Glutamatergic neuron (in vitro differentiated cells): ENCODE results near the gene COL25A1. TPM values are rescaled to one million over a fixed set of nuclear protein-coding genes. Genes with fewer than 3 reads are reported as not detected.
"Not testable (repeated sequence)": the region's sequence is repeated elsewhere in the genome, so short reads cannot be mapped to it uniquely, and the experiment has no call there.

Experiments
- DNase-seq: peaks from one replicate; pipeline ENCODE4 v3.0.0; 2022
- H3K27ac Mint-ChIP-seq: one replicate; pipeline ENCODE4 v1.8.0; 2020; ENCODE audit warnings: mild to moderate bottlenecking, mixed read lengths, inconsistent platforms; ENCODE audit not compliant: unreplicated experiment
- H3K27me3 Mint-ChIP-seq: one replicate; pipeline ENCODE4 v1.8.0; 2020; ENCODE audit warnings: mild to moderate bottlenecking, moderate library complexity, mixed read lengths, inconsistent platforms; ENCODE audit not compliant: unreplicated experiment
- H3K36me3 Mint-ChIP-seq: one replicate; pipeline ENCODE4 v1.8.0; 2020; ENCODE audit warnings: mild to moderate bottlenecking, mixed read lengths, inconsistent platforms; ENCODE audit not compliant: unreplicated experiment
- H3K4me1 Mint-ChIP-seq: one replicate; pipeline ENCODE4 v1.8.0; 2020; ENCODE audit warnings: mild to moderate bottlenecking, low read depth, mixed read lengths, inconsistent platforms; ENCODE audit not compliant: unreplicated experiment
- H3K4me3 Mint-ChIP-seq: one replicate; pipeline ENCODE4 v1.8.0; 2020; ENCODE audit warnings: mild to moderate bottlenecking, mixed read lengths, inconsistent platforms; ENCODE audit not compliant: unreplicated experiment
- H3K9me3 Mint-ChIP-seq: one replicate; pipeline ENCODE4 v1.8.0; 2020; ENCODE audit warnings: mild to moderate bottlenecking, moderate library complexity, mixed read lengths, inconsistent platforms; ENCODE audit not compliant: unreplicated experiment
- total RNA-seq: library from RNA; stranded (reverse); fragmentation: NEBNext Ultra II Directional; extraction: Animal tissue kit (Norgen Biotek cat#: 25700); gene quantifications from one replicate; pipeline ENCODE4 v1.2.1, GENCODE V29; 2021; ENCODE audit not compliant: unreplicated experiment
- TF ChIP-seq, protein P1 (sequence below): fragments of 200-600 bp; sonication (generic); IDR thresholded peaks from one replicate; pipeline ENCODE4 v1.5.0; 2021; ENCODE audit not compliant: partially characterized antibody, unreplicated experiment

The COL25A1 gene
- total RNA-seq, 1 donor from 2014 or later: 1.1 TPM

DNA sequence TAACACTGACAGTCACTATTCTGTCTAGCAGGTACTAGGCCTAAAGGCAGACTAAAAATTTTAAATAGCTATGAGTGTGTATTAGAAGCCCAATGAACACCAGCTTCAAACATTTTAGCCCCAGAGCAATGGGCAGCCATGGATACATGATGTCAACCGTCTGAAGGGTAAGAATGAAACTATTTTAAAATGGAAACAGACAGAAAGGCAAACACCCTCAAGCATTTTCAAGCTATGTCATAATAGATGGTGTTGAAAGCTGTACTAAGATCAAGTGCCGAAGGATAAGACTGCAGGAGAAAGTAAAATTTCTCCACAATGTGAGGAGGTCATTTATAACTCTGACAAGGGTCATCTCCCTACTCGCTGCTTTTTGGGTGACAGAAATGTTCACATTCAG, 225.0 kb downstream of the COL25A1 start:
- no peak for DNase-seq
- no peaks in the 10 kb centered on the region for H3K9me3 Mint-ChIP-seq
- no peak overlapping the region for H3K27ac Mint-ChIP-seq
- H3K4me3 Mint-ChIP-seq: no peak overlapping the region
- no peaks in the 10 kb centered on the region for H3K4me1 Mint-ChIP-seq
- no peaks in the 10 kb centered on the region for H3K36me3 Mint-ChIP-seq
- H3K27me3 Mint-ChIP-seq: no peaks in the 10 kb centered on the region
- TF ChIP-seq, protein P1, sequence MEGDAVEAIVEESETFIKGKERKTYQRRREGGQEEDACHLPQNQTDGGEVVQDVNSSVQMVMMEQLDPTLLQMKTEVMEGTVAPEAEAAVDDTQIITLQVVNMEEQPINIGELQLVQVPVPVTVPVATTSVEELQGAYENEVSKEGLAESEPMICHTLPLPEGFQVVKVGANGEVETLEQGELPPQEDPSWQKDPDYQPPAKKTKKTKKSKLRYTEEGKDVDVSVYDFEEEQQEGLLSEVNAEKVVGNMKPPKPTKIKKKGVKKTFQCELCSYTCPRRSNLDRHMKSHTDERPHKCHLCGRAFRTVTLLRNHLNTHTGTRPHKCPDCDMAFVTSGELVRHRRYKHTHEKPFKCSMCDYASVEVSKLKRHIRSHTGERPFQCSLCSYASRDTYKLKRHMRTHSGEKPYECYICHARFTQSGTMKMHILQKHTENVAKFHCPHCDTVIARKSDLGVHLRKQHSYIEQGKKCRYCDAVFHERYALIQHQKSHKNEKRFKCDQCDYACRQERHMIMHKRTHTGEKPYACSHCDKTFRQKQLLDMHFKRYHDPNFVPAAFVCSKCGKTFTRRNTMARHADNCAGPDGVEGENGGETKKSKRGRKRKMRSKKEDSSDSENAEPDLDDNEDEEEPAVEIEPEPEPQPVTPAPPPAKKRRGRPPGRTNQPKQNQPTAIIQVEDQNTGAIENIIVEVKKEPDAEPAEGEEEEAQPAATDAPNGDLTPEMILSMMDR: no peak

DNA sequence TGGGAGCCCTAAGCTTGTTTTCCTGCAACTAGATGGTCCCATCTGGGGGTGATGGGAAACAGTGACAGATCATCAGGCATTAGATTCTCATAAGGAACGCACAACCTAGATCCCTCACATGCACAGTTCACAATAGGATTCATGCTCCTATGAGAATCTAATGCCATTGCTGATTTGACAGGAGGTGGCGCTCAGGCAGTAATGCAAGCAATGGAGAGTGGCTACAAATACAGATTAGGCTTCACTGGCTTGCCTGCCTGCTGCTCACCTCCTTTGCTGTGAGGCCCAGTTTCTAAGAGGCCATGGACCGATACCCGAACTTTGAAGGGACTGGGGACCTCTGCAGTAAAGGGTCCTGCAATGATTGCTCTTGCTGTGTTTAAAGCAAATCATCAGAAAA, 225.7 kb downstream of the COL25A1 start:
- not testable (repeated sequence) for H3K9me3 Mint-ChIP-seq

DNA sequence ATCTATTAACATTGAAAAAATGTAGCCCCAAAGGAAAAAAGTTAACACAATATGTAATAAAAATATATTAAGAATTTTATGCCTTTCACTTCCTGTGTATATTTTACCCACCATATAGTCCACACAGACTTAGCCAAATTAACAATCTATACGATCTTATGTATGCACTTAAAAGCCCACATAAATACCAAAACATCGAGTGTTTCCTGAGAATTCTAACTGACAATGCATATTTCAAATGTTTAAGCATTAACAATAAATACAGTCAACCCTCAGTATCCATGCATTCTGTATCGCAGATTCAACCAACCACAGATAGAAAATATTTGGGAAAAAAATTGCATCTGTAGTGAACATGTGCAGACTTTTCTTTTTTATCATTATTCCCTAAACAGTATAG, 226.8 kb downstream of the COL25A1 start:
- DNase-seq: no peak
- TF ChIP-seq, protein P1: no peak
- Mint-ChIP-seq H3K9me3 (no peaks in the 10 kb centered on the region), H3K4me3 (no peak overlapping the region), H3K36me3 (no peaks in the 10 kb centered on the region), H3K4me1 (no peaks in the 10 kb centered on the region), H3K27me3 (no peaks in the 10 kb centered on the region), H3K27ac (no peak overlapping the region)

More for the DNA sequence above, 225.7 kb downstream of the COL25A1 start:
- H3K4me1 Mint-ChIP-seq, H3K27me3 Mint-ChIP-seq, DNase-seq, H3K27ac Mint-ChIP-seq, H3K36me3 Mint-ChIP-seq, H3K4me3 Mint-ChIP-seq: not testable (repeated sequence)

DNA sequence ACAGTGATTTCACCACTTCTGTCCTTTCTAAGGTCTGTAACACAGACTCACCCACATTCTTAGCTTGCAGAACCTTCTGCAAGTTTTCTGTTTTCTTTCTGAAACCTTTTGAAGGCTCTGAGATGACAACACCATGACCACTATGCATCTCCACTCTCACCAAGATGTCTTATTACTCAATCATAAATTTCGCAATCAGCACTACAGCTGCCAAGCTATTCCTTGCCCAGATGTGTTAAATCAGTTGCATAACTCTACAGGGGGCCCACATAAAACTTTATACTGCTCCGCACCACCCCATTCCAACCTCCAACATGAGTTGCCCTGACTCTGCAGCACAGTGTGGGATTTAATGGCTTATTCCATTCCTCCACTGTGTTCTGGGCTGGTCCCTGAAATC, 229.9 kb downstream of the COL25A1 start:
- TF ChIP-seq, protein P1: no peak
- Mint-ChIP-seq H3K9me3 (no peaks in the 10 kb centered on the region), H3K27me3 (no peaks in the 10 kb centered on the region), H3K4me3 (no peak overlapping the region), H3K36me3 (no peaks in the 10 kb centered on the region), H3K27ac (no peak overlapping the region), H3K4me1 (no peaks in the 10 kb centered on the region)
- no peak for DNase-seq

DNA sequence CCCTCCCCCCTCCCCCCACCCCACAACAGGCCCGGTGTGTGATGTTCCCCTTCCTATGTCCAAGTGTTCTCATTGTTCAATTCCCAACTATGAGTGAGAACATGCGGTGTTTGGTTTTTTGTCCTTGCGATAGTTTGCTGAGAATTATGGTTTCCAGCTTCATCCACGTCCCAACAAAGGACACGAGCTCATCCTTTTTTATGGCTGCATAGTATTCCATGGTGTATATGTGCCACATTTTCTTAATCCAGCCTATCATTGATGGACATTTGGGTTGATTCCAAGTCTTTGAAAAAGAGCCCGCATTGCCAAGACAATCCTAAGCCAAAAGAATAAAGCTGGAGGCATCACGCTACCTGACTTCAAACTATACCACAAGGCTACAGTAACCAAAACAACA, 231.8 kb downstream of the COL25A1 start:
- not testable (repeated sequence) for H3K27me3 Mint-ChIP-seq, H3K36me3 Mint-ChIP-seq, DNase-seq, H3K4me1 Mint-ChIP-seq, H3K4me3 Mint-ChIP-seq, H3K27ac Mint-ChIP-seq, H3K9me3 Mint-ChIP-seq

DNA sequence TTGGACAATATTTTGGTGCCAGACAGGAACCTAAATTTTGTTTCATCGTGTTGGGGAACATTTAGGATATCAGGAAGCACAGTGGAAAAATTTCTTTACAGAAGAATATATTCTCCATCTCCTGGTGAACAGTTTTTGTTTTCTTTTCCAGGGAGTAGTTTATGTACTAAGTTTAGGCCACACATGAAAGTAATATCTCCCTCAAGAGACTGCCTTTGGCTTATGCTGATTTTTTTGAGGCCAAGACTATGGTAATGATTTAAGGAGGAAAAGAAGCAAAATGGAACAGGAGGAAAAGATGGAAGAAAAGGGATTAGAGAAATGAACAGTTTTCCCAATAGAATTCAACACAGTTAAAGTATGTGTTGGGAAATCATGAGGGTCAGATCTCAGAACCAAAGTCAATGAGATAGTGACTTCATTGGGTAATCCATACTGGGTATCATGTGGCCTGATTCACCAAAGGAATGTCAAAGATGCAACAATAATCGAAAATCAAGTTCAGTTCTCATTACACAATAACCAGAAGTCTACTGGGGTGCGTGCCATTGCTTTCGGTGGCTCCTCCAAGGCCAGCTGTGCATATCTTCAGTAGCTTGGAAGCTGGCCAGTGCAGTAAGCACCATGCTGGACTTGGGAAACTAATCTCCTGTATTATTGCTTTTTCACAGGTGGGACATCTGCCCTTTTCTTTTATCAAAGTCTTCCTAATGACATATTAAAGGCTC, 234.8 kb downstream of the COL25A1 start:
- no peak overlapping the region for H3K27ac Mint-ChIP-seq
- H3K9me3 Mint-ChIP-seq: no peaks in the 10 kb centered on the region
- H3K4me1 Mint-ChIP-seq: no peaks in the 10 kb centered on the region
- no peak overlapping the region for H3K4me3 Mint-ChIP-seq
- no peak for DNase-seq
- TF ChIP-seq, protein P1: no peak
- H3K27me3 Mint-ChIP-seq: no peaks in the 10 kb centered on the region
- H3K36me3 Mint-ChIP-seq: no peaks in the 10 kb centered on the region
